IMR-90 (cell line): ENCODE data around the gene HGFAC. TPM values are rescaled to one million over a fixed set of nuclear protein-coding genes. Genes with fewer than 3 reads are reported as not detected.

Source experiments
- ATAC-seq: fragments of 200-7000 bp; cut with Tn5 transposase; 2 replicates; pipeline ENCODE4 v1.9.1; 2020; ENCODE audit warnings: low read depth, mild to moderate bottlenecking, moderate library complexity
- BruUV-seq: library from RNA; stranded (reverse); fragments of 400-500 nt; replicated peaks from 2 replicates; lab custom pipeline; 2021; lab: Mats Ljungman, UMichigan
- CTCF ChIA-PET: fragments of 300-600 bp; formaldehyde crosslinking; extraction: SDS; loops from one replicate; lab custom pipeline; 2021; ENCODE audit warnings: antibody characterized with exemption; lab: Yijun Ruan, JAX
- POLR2A ChIA-PET: fragments of 300-600 bp; sonication (Branson Sonifier 250); formaldehyde crosslinking; loops from one replicate; lab custom pipeline; 2022; ENCODE audit warnings: antibody characterized with exemption; ENCODE audit not compliant: unreplicated experiment; lab: Charles Lee
- DNase-seq: peaks from one replicate; pipeline ENCODE4 v3.0.0; 2013
- H2AFZ ChIP-seq: replicated peaks from 2 replicates; pipeline ENCODE3; 2013; ENCODE audit warnings: low read length, mild to moderate bottlenecking; ENCODE audit not compliant: poor library complexity
- H2AK5ac ChIP-seq: 2 replicates; pipeline ENCODE4 v1.6.1; 2013; ENCODE audit warnings: low read depth, low read length, inconsistent platforms
- H2AK9ac ChIP-seq: replicated peaks from 2 replicates; pipeline ENCODE3; 2013; ENCODE audit warnings: mild to moderate bottlenecking, low read depth, low read length, moderate library complexity; ENCODE audit not compliant: poor library complexity
- H2BK120ac ChIP-seq: 2 replicates; pipeline ENCODE4 v1.6.1; 2013; ENCODE audit warnings: low read depth, low read length, inconsistent platforms
- H2BK15ac ChIP-seq: 3 replicates; pipeline ENCODE4 v1.6.1; 2013; ENCODE audit warnings: low read depth, low read length, inconsistent platforms
- H2BK20ac ChIP-seq: 2 replicates; pipeline ENCODE4 v1.6.1; 2013; ENCODE audit warnings: low read depth, mild to moderate bottlenecking, inconsistent platforms, low read length, moderate library complexity
- H2BK5ac ChIP-seq: 2 replicates; pipeline ENCODE4 v1.6.1; 2013; ENCODE audit warnings: mild to moderate bottlenecking, low read depth, low read length, inconsistent platforms; ENCODE audit not compliant: poor library complexity, severe bottlenecking
- H3K14ac ChIP-seq: replicated peaks from 2 replicates; pipeline ENCODE4 v1.6.1; 2013; ENCODE audit warnings: low read depth, low read length, inconsistent platforms
- H3K18ac ChIP-seq: 2 replicates; pipeline ENCODE4 v1.6.1; 2013; ENCODE audit warnings: low read depth, low read length, control low read depth
- H3K23ac ChIP-seq: 2 replicates; pipeline ENCODE4 v1.6.1; 2013; ENCODE audit warnings: low read depth, low read length, inconsistent platforms
- H3K27ac ChIP-seq: 2 replicates; pipeline ENCODE4 v1.5.1; 2013; ENCODE audit warnings: mild to moderate bottlenecking, control low read depth, low read length; ENCODE audit not compliant: insufficient read depth
- H3K27me3 ChIP-seq: 2 replicates; pipeline ENCODE4 v1.6.1; 2013; ENCODE audit warnings: low read length; ENCODE audit not compliant: control insufficient read depth, insufficient read depth
- H3K36me3 ChIP-seq: 2 replicates; pipeline ENCODE4 v1.6.1; 2013; ENCODE audit warnings: low read length, mixed read lengths; ENCODE audit not compliant: control insufficient read depth, insufficient read depth
- H3K4ac ChIP-seq: 2 replicates; pipeline ENCODE4 v1.6.1; 2013; ENCODE audit warnings: low read depth, low read length, inconsistent platforms
- H3K4me1 ChIP-seq: 2 replicates; pipeline ENCODE4 v1.6.1; 2013; ENCODE audit warnings: low read length, mixed read lengths; ENCODE audit not compliant: control insufficient read depth, insufficient read depth
- H3K4me2 ChIP-seq: 2 replicates; pipeline ENCODE4 v1.6.1; 2013; ENCODE audit warnings: low read depth, mild to moderate bottlenecking, control low read depth, low read length, moderate library complexity
- H3K4me3 ChIP-seq: 2 replicates; pipeline ENCODE4 v1.5.1; 2013; ENCODE audit warnings: low read depth, mild to moderate bottlenecking, control low read depth, low read length, moderate library complexity; ENCODE audit not compliant: insufficient read depth
- H3K56ac ChIP-seq: 2 replicates; pipeline ENCODE4 v1.6.1; 2013; ENCODE audit warnings: low read length, inconsistent platforms; ENCODE audit not compliant: insufficient read depth; ENCODE audit errors: extremely low read depth
- H3K79me1 ChIP-seq, 2 experiments: 2 replicates each; pipeline ENCODE4 v1.6.1; 2013; ENCODE audit warnings: low read length in 2 of 2, inconsistent platforms in 1 of 2, low read depth in 1 of 2
- H3K9ac ChIP-seq: 2 replicates; pipeline ENCODE4 v1.6.1; 2013; ENCODE audit warnings: low read depth, low read length, control low read depth
- H3K9me1 ChIP-seq: 2 replicates; pipeline ENCODE4 v1.6.1; 2013; ENCODE audit warnings: low read length, inconsistent platforms; ENCODE audit not compliant: insufficient read depth
- H3K9me3 ChIP-seq: 2 replicates; pipeline ENCODE4 v1.6.1; 2013; ENCODE audit warnings: low read length; ENCODE audit not compliant: control insufficient read depth, insufficient read depth
- H4K20me1 ChIP-seq: 2 replicates; pipeline ENCODE4 v1.6.1; 2013; ENCODE audit warnings: low read length, inconsistent platforms; ENCODE audit not compliant: insufficient read depth
- H4K5ac ChIP-seq: 2 replicates; pipeline ENCODE4 v1.6.1; 2013; ENCODE audit warnings: mild to moderate bottlenecking, low read depth, low read length, control low read depth
- H4K8ac ChIP-seq, 2 experiments: 2 replicates each; pipeline ENCODE4 v1.6.1; 2013; ENCODE audit warnings: low read depth in 2 of 2, low read length in 2 of 2, control low read depth in 1 of 2, inconsistent platforms in 1 of 2
- H4K91ac ChIP-seq: 2 replicates; pipeline ENCODE4 v1.6.1; 2013; ENCODE audit warnings: low read depth, low read length, inconsistent platforms; ENCODE audit not compliant: insufficient read depth
- CEBPB ChIP-seq: IDR thresholded peaks from 2 replicates; pipeline ENCODE4 v1.6.1; 2012; ENCODE audit warnings: low read depth, low read length, improper control_type of control experiment
- FOS ChIP-seq: fragments of 150-350 bp; IDR thresholded peaks from 2 replicates; pipeline ENCODE4 v1.6.1; 2016; ENCODE audit warnings: low read depth, low read length
- MAFK ChIP-seq: IDR thresholded peaks from 2 replicates; pipeline ENCODE4 v1.6.1; 2012; ENCODE audit warnings: low read depth, low read length, improper control_type of control experiment
- MAZ ChIP-seq: IDR thresholded peaks from 2 replicates; pipeline ENCODE4 v1.6.1; 2012; ENCODE audit warnings: low read depth, mild to moderate bottlenecking, low read length, improper control_type of control experiment, moderate library complexity, borderline replicate concordance
- MXI1 ChIP-seq: IDR thresholded peaks from 2 replicates; pipeline ENCODE4 v1.6.1; 2012; ENCODE audit warnings: low read depth, mild to moderate bottlenecking, low read length, moderate library complexity, borderline replicate concordance
- NFE2L2 ChIP-seq: fragments of 150-350 bp; IDR thresholded peaks from 2 replicates; pipeline ENCODE4 v1.6.1; 2016; ENCODE audit warnings: low read depth, mild to moderate bottlenecking, low read length
- POLR2A ChIP-seq: IDR thresholded peaks from 2 replicates; pipeline ENCODE4 v1.6.1; 2012; ENCODE audit warnings: mild to moderate bottlenecking, low read depth, low read length
- RAD21 ChIP-seq: IDR thresholded peaks from 2 replicates; pipeline ENCODE4 v1.6.1; 2012; ENCODE audit warnings: low read length, improper control_type of control experiment
- RCOR1 ChIP-seq: IDR thresholded peaks from 2 replicates; pipeline ENCODE4 v1.6.1; 2012; ENCODE audit warnings: mild to moderate bottlenecking, low read length, improper control_type of control experiment; ENCODE audit not compliant: insufficient replicate concordance
- WGBS, 2 experiments: methylation state at CpG; one replicate each; pipeline versions ENCODE4 v1.1.5 to v1.1.7; 2013; ENCODE audit warnings: missing lambda C conversion rate in 2 of 2; ENCODE audit not compliant: insufficient read length in 1 of 2; ENCODE audit errors: extremely low coverage in 2 of 2; 5-methylcytosine and 5-hydroxymethylcytosine counted together
- dilution Hi-C: fragments of 300-500 bp; cut with HindIII; formaldehyde crosslinking; loops from one replicate; pipeline ENCODE4 v1.14.3; 2018; ENCODE audit warnings: low sequenced_read_pairs; ENCODE audit not compliant: unreplicated experiment
- in situ Hi-C: fragments of 300-500 bp; cut with MboI; formaldehyde crosslinking; loops from 3 replicates; pipeline ENCODE4 v1.14.3; 2019; ENCODE audit warnings: low sequenced_read_pairs, inconsistent platforms, mixed read lengths
- intact Hi-C: fragments of 100-400 bp; cut with micrococcal nuclease; formaldehyde crosslinking; loops from 2 replicates; pipeline ENCODE4 v1.10.0; 2022
- polyA plus RNA-seq, 3 experiments: library from polyadenylated mRNA; depleted of rRNA; stranded (reverse); fragments of >200 nt; gene quantifications; 2 replicates each; pipeline ENCODE4 v1.2.3, GENCODE V29; 2012; ENCODE audit warnings: low replicate concordance in 1 of 3
- total RNA-seq: library from RNA; depleted of rRNA; stranded (reverse); fragments of >200 nt; gene quantifications from 2 replicates; pipeline ENCODE4 v1.2.3, GENCODE V29; 2012

HGFAC gene
- total and polyA plus RNA-seq, 2 of the 4 experiments (the other 2 are of a cell fraction), result 0.05 TPM; not detected in 1

- Histone ChIP-seq H2BK120ac (no peak overlapping the region), H3K27ac (no peak overlapping the region), H3K4me3 (no peak overlapping the region), H3K4ac (no peak overlapping the region), H3K56ac (no peak overlapping the region), H3K9ac (no peak overlapping the region), H2BK15ac (no peak overlapping the region), H3K36me3 (no peaks in the 10 kb centered on the region), H2AFZ (no peak overlapping the region), H4K20me1 (peaks cover 5% of the 10 kb centered on the region; the same call in 1 of the 2 replicates), H4K5ac (no peak overlapping the region), H2BK5ac (no peak overlapping the region), H2AK9ac (no peak overlapping the region), H4K8ac (no peak overlapping the region), H3K23ac (no peak overlapping the region), H4K91ac (no peak overlapping the region), H2BK20ac (no peak overlapping the region), H3K79me1 (no peaks in the 10 kb centered on the region), H3K9me1 (no peaks in the 10 kb centered on the region), H3K14ac (no peak overlapping the region), H3K4me1 (no peaks in the 10 kb centered on the region), H3K18ac (no peak overlapping the region), H3K9me3 (no peaks in the 10 kb centered on the region), H3K27me3 (peaks cover under 1% of the 10 kb centered on the region; the same call in 1 of the 2 replicates), H3K4me2 (no peak overlapping the region), H2AK5ac (no peak overlapping the region)
- CTCF ChIA-PET, result no interaction called here
- POLR2A ChIA-PET, result no interaction called here
- DNase-seq (no peak), ATAC-seq (no peak)
- TF ChIP-seq CEBPB (no peak), MAZ (no peak), MXI1 (no peak), RCOR1 (no peak), RAD21 (no peak), POLR2A (no peak), MAFK (no peak), NFE2L2 (no peak), FOS (no peak)
- WGBS, 2 experiments, result 80% methylated on average over 14 of the region's 34 CpGs; no CpG with 5 or more reads in 1 of the 2 experiments
- in situ Hi-C loops, result no loop called here
- intact Hi-C loops, result no loop called here
- dilution Hi-C loops, result no loop called here
- no TSS peak for BruUV-seq
Measured at GRCh38 chr4:3445111-3445820, 3.5 kb downstream of the HGFAC start.
